ENCODE data around the gene CEP44. TPM values are rescaled to one million over a fixed set of nuclear protein-coding genes. Genes with fewer than 3 reads are reported as not detected.

CEP44 gene
- total and polyA plus RNA-seq, 2 donors (not counting 1 experiment from before 2014, with no cell fraction given), result 6.7 to 13.5 TPM

DNA sequence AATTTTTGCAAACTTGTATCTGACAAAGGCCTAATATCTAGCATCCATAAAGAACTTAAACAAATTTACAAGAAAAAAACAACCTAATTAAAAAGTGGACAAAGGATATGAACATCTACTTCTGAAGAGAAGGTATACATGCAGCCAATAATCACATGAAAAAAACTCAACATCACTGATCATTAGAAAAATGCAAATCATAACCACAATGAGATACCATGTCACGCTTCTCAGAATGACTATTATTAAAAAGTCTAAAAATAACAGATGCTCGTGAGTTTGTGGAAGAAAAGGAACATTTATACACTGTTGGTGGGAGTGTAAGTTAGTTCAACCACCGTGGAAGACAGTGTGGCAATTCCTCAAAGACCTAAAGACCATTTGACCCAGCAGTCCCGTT, 24.0 kb downstream of the CEP44 start:
- Histone ChIP-seq H3K4me3 (replicated peaks in 1 of 4; ENCODE audit: control extremely low read depth in 1 of 4, insufficient read depth in 1 of 4, low read depth in 3 of 4, low read length in 4 of 4) (no peak overlapping the region), H4K20me1 (ENCODE audit: control insufficient read depth, extremely low read depth, insufficient read depth, low read length) (no peaks in the 10 kb centered on the region), H3K27me3 (ENCODE audit: control insufficient read depth, insufficient read depth, low read length) (no peaks in the 10 kb centered on the region), H3K79me2 (ENCODE audit: control insufficient read depth, insufficient read depth, low read length) (no peaks in the 10 kb centered on the region), H3K27ac (ENCODE audit: insufficient read depth, low read length) (no peak overlapping the region), H3K4me1 (ENCODE audit: control insufficient read depth, extremely low read depth, insufficient read depth, low read length) (no peaks in the 10 kb centered on the region), H3K9me3 (ENCODE audit: control insufficient read depth, insufficient read depth, low read depth, low read length) (no peaks in the 10 kb centered on the region), H3K9ac (ENCODE audit: insufficient read depth, low read length) (no peak overlapping the region), H3K4me2 (ENCODE audit: extremely low read depth, insufficient read depth, low read length) (no peak overlapping the region), H3K36me3 (ENCODE audit: control insufficient read depth, insufficient read depth, low read length) (no peaks in the 10 kb centered on the region), H2AFZ (ENCODE audit: low read length) (no peak overlapping the region)
- no peak for DNase-seq (ENCODE audit: low read depth in 2 of 2)
- TF ChIP-seq, protein P1, sequence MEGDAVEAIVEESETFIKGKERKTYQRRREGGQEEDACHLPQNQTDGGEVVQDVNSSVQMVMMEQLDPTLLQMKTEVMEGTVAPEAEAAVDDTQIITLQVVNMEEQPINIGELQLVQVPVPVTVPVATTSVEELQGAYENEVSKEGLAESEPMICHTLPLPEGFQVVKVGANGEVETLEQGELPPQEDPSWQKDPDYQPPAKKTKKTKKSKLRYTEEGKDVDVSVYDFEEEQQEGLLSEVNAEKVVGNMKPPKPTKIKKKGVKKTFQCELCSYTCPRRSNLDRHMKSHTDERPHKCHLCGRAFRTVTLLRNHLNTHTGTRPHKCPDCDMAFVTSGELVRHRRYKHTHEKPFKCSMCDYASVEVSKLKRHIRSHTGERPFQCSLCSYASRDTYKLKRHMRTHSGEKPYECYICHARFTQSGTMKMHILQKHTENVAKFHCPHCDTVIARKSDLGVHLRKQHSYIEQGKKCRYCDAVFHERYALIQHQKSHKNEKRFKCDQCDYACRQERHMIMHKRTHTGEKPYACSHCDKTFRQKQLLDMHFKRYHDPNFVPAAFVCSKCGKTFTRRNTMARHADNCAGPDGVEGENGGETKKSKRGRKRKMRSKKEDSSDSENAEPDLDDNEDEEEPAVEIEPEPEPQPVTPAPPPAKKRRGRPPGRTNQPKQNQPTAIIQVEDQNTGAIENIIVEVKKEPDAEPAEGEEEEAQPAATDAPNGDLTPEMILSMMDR (conservative IDR thresholded peaks at IDR 0.05 in 1 of 2, IDR thresholded peaks at IDR 0.05 in 1 of 2; ENCODE audit: low read depth in 1 of 2, low read length in 2 of 2), result no peak
- no peak for TF ChIP-seq EZH2 (IDR thresholded peaks at IDR 0.05; ENCODE audit: low read length, missing control alignments)

GRCh38 chr4:174312993-174313392, 29.3 kb downstream of the CEP44 start:
- Histone ChIP-seq H3K9ac (ENCODE audit: insufficient read depth, low read length) (no peak overlapping the region), H3K4me2 (ENCODE audit: extremely low read depth, insufficient read depth, low read length) (no peak overlapping the region), H3K4me1 (ENCODE audit: control insufficient read depth, extremely low read depth, insufficient read depth, low read length) (no peaks in the 10 kb centered on the region), H3K4me3 (replicated peaks in 1 of 4; ENCODE audit: control extremely low read depth in 1 of 4, insufficient read depth in 1 of 4, low read depth in 3 of 4, low read length in 4 of 4) (no peak overlapping the region), H2AFZ (ENCODE audit: low read length) (no peak overlapping the region), H3K79me2 (ENCODE audit: control insufficient read depth, insufficient read depth, low read length) (no peaks in the 10 kb centered on the region), H3K9me3 (ENCODE audit: control insufficient read depth, insufficient read depth, low read depth, low read length) (no peaks in the 10 kb centered on the region), H3K27ac (ENCODE audit: insufficient read depth, low read length) (no peak overlapping the region), H3K27me3 (ENCODE audit: control insufficient read depth, insufficient read depth, low read length) (no peaks in the 10 kb centered on the region), H4K20me1 (ENCODE audit: control insufficient read depth, extremely low read depth, insufficient read depth, low read length) (no peaks in the 10 kb centered on the region), H3K36me3 (ENCODE audit: control insufficient read depth, insufficient read depth, low read length) (no peaks in the 10 kb centered on the region)
- TF ChIP-seq EZH2 (IDR thresholded peaks at IDR 0.05; ENCODE audit: low read length, missing control alignments), result no peak
- TF ChIP-seq, protein P1 (conservative IDR thresholded peaks at IDR 0.05 in 1 of 2, IDR thresholded peaks at IDR 0.05 in 1 of 2; ENCODE audit: low read depth in 1 of 2, low read length in 2 of 2), result no peak
- no peak for DNase-seq (ENCODE audit: low read depth in 2 of 2)

GRCh38 chr4:174314274-174314673, 30.6 kb downstream of the CEP44 start:
- no peaks in the 10 kb centered on the region for H3K79me2 ChIP-seq (ENCODE audit: control insufficient read depth, insufficient read depth, low read length)
- no peak overlapping the region for H3K4me3 ChIP-seq (replicated peaks in 1 of 4; ENCODE audit: control extremely low read depth in 1 of 4, insufficient read depth in 1 of 4, low read depth in 3 of 4, low read length in 4 of 4)
- no peak for TF ChIP-seq EZH2 (IDR thresholded peaks at IDR 0.05; ENCODE audit: low read length, missing control alignments)
- TF ChIP-seq, protein P1 (conservative IDR thresholded peaks at IDR 0.05 in 1 of 2, IDR thresholded peaks at IDR 0.05 in 1 of 2; ENCODE audit: low read depth in 1 of 2, low read length in 2 of 2), result no peak
- no peaks in the 10 kb centered on the region for H3K27me3 ChIP-seq (ENCODE audit: control insufficient read depth, insufficient read depth, low read length)
- no peaks in the 10 kb centered on the region for H3K36me3 ChIP-seq (ENCODE audit: control insufficient read depth, insufficient read depth, low read length)
- no peak overlapping the region for H3K9ac ChIP-seq (ENCODE audit: insufficient read depth, low read length)
- no peaks in the 10 kb centered on the region for H3K9me3 ChIP-seq (ENCODE audit: control insufficient read depth, insufficient read depth, low read depth, low read length)
- H4K20me1 ChIP-seq (ENCODE audit: control insufficient read depth, extremely low read depth, insufficient read depth, low read length), result no peaks in the 10 kb centered on the region
- DNase-seq (ENCODE audit: low read depth in 2 of 2), result no peak
- no peak overlapping the region for H3K4me2 ChIP-seq (ENCODE audit: extremely low read depth, insufficient read depth, low read length)
- H3K27ac ChIP-seq (ENCODE audit: insufficient read depth, low read length), result no peak overlapping the region
- H3K4me1 ChIP-seq (ENCODE audit: control insufficient read depth, extremely low read depth, insufficient read depth, low read length), result no peaks in the 10 kb centered on the region
- no peak overlapping the region for H2AFZ ChIP-seq (ENCODE audit: low read length)
